Measurements from ENCODE around the gene TGFBR3L.
"Not testable (repeated sequence)": the region's sequence is repeated elsewhere in the genome, so short reads cannot be mapped to it uniquely, and the experiment has no call there.

The TGFBR3L gene

GRCh38 chr19:7918615-7919421 is 4.2 kb downstream of the TGFBR3L start:
- DNase-seq, result no peak

GRCh38 chr19:7919610-7920518 is 5.2 kb downstream of the TGFBR3L start, which contains the start of gene SNAPC2:
SNAPC2 (plus strand) TSS chr19:7920338; CDS start chr19:7920367, 29 bp downstream.
- DNase-seq, result peak; percentile 81

- DNase-seq, result peak; percentile 98
Observed at GRCh38 chr19:7920519-7921301, 6.1 kb downstream of the TGFBR3L start.

GRCh38 chr19:7921302-7921966 is 6.8 kb downstream of the TGFBR3L start:
- no peak for DNase-seq

- no peak for DNase-seq
Observed at GRCh38 chr19:7921967-7922835, 7.6 kb downstream of the TGFBR3L start.

GRCh38 chr19:7922836-7923195 is 8.2 kb downstream of the TGFBR3L start:
- DNase-seq, result no peak

GRCh38 chr19:7923295-7924191 is 8.9 kb downstream of the TGFBR3L start:
- DNase-seq, result no peak

- DNase-seq, result no peak
Observed at GRCh38 chr19:7924241-7924640, 9.6 kb downstream of the TGFBR3L start.

- no peak for DNase-seq
Observed at GRCh38 chr19:7924651-7925170, 10.1 kb downstream of the TGFBR3L start.

GRCh38 chr19:7925171-7925851 is 10.7 kb downstream of the TGFBR3L start:
- peak; percentile 27 for DNase-seq

GRCh38 chr19:7926021-7926726 is 11.5 kb downstream of the TGFBR3L start, which contains the start of gene CTXN1:
CTXN1 (minus strand) TSS chr19:7926135; CDS start chr19:7925538, 597 bp downstream.
- no peak for DNase-seq

- DNase-seq, result no peak
Observed at GRCh38 chr19:7926727-7927604, 12.3 kb downstream of the TGFBR3L start.

- DNase-seq, result no peak
Observed at GRCh38 chr19:7927605-7928333, 13.1 kb downstream of the TGFBR3L start.

GRCh38 chr19:7928334-7928706 is 13.7 kb downstream of the TGFBR3L start:
- no peak for DNase-seq

- DNase-seq, result peak; percentile 58
Observed at GRCh38 chr19:7928741-7929701, 14.4 kb downstream of the TGFBR3L start.

- DNase-seq, result not testable (repeated sequence)
Observed at GRCh38 chr19:7930030-7930429, 15.4 kb downstream of the TGFBR3L start.

Measured in KG1 (cell line).